Stimulated activated naive CD8-positive, alpha-beta T cell treated with anti-CD3 and anti-CD28 coated beads, Interleukin-15, Interleukin-2, amounts not matched to agents 100 ng/mL and 50 ng/mL, for 24 hours (primary cell): ENCODE data around the gene HMGCS2.

ENCODE experiments used
- H3K27ac Mint-ChIP-seq: one replicate; pipeline ENCODE4 v1.8.0; 2021; ENCODE audit warnings: mild to moderate bottlenecking, mixed read lengths
- H3K27me3 Mint-ChIP-seq: one replicate; pipeline ENCODE4 v1.8.0; 2021; ENCODE audit warnings: mixed read lengths
- H3K36me3 Mint-ChIP-seq: one replicate; pipeline ENCODE4 v1.8.0; 2021; ENCODE audit warnings: low read depth, mixed read lengths
- H3K4me1 Mint-ChIP-seq: one replicate; pipeline ENCODE4 v1.8.0; 2021; ENCODE audit warnings: low read depth, mixed read lengths
- H3K4me3 Mint-ChIP-seq: one replicate; pipeline ENCODE4 v1.8.0; 2021; ENCODE audit warnings: mild to moderate bottlenecking, mixed read lengths
- H3K9me3 Mint-ChIP-seq: one replicate; pipeline ENCODE4 v1.8.0; 2021; ENCODE audit warnings: mixed read lengths

HMGCS2 gene

GRCh38 chr1:119752592-119752991 is 16.1 kb downstream of the HMGCS2 start:
- Mint-ChIP-seq H3K4me3 (no peak overlapping the region), H3K9me3 (no peaks in the 10 kb centered on the region), H3K27me3 (peaks cover 6% of the 10 kb centered on the region), H3K36me3 (no peaks in the 10 kb centered on the region), H3K27ac (no peak overlapping the region), H3K4me1 (no peaks in the 10 kb centered on the region)

- H3K9me3 Mint-ChIP-seq = no peaks in the 10 kb centered on the region
- H3K27me3 Mint-ChIP-seq = peaks cover 6% of the 10 kb centered on the region
- H3K36me3 Mint-ChIP-seq = peaks cover 11% of the 10 kb centered on the region
- no peak overlapping the region for H3K4me3 Mint-ChIP-seq
- H3K27ac Mint-ChIP-seq = no peak overlapping the region
- peaks cover 26% of the 10 kb centered on the region for H3K4me1 Mint-ChIP-seq
Observed at GRCh38 chr1:119748040-119748439, 20.7 kb downstream of the HMGCS2 start.

- Mint-ChIP-seq H3K36me3 (peaks cover 14% of the 10 kb centered on the region), H3K4me1 (peaks cover 26% of the 10 kb centered on the region), H3K9me3 (no peaks in the 10 kb centered on the region), H3K27ac (no peak overlapping the region), H3K27me3 (peaks cover 6% of the 10 kb centered on the region), H3K4me3 (no peak overlapping the region)
Observed at GRCh38 chr1:119747451-119747850, 21.3 kb downstream of the HMGCS2 start.

- no peaks in the 10 kb centered on the region for H3K9me3 Mint-ChIP-seq
Observed at GRCh38 chr1:119745034-119745433, 23.7 kb downstream of the HMGCS2 start.

GRCh38 chr1:119744598-119744942 is 24.1 kb downstream of the HMGCS2 start:
- Mint-ChIP-seq H3K4me1 (peaks cover 26% of the 10 kb centered on the region), H3K36me3 (peaks cover 27% of the 10 kb centered on the region), H3K27ac (no peak overlapping the region), H3K4me3 (no peak overlapping the region), H3K9me3 (no peaks in the 10 kb centered on the region), H3K27me3 (no peaks in the 10 kb centered on the region)

More at GRCh38 chr1:119745034-119745433, 23.7 kb downstream of the HMGCS2 start:
- peaks cover 27% of the 10 kb centered on the region for H3K36me3 Mint-ChIP-seq
- H3K27me3 Mint-ChIP-seq = no peaks in the 10 kb centered on the region
- H3K27ac Mint-ChIP-seq = no peak overlapping the region
- H3K4me1 Mint-ChIP-seq = peaks cover 26% of the 10 kb centered on the region
- H3K4me3 Mint-ChIP-seq = no peak overlapping the region

- H3K4me3 Mint-ChIP-seq = no peak overlapping the region
- H3K36me3 Mint-ChIP-seq = peaks cover 27% of the 10 kb centered on the region
- H3K9me3 Mint-ChIP-seq = no peaks in the 10 kb centered on the region
- no peaks in the 10 kb centered on the region for H3K27me3 Mint-ChIP-seq
- peaks cover 26% of the 10 kb centered on the region for H3K4me1 Mint-ChIP-seq
- H3K27ac Mint-ChIP-seq = no peak overlapping the region
Observed at GRCh38 chr1:119743776-119744597, 24.7 kb downstream of the HMGCS2 start.

- peaks cover 26% of the 10 kb centered on the region for H3K4me1 Mint-ChIP-seq
- H3K27me3 Mint-ChIP-seq = no peaks in the 10 kb centered on the region
- H3K4me3 Mint-ChIP-seq = no peak overlapping the region
- no peak overlapping the region for H3K27ac Mint-ChIP-seq
- H3K9me3 Mint-ChIP-seq = no peaks in the 10 kb centered on the region
- peaks cover 27% of the 10 kb centered on the region for H3K36me3 Mint-ChIP-seq
Observed at GRCh38 chr1:119743308-119743707, 25.4 kb downstream of the HMGCS2 start.

GRCh38 chr1:119742677-119743076 is 26.0 kb downstream of the HMGCS2 start:
- Mint-ChIP-seq H3K27ac (no peak overlapping the region), H3K9me3 (no peaks in the 10 kb centered on the region), H3K4me3 (no peak overlapping the region), H3K27me3 (no peaks in the 10 kb centered on the region), H3K36me3 (peaks cover 33% of the 10 kb centered on the region), H3K4me1 (peaks cover 26% of the 10 kb centered on the region)

- Mint-ChIP-seq H3K27me3 (no peaks in the 10 kb centered on the region), H3K4me3 (no peak overlapping the region), H3K9me3 (no peaks in the 10 kb centered on the region)
Observed at GRCh38 chr1:119742202-119742601, 26.5 kb downstream of the HMGCS2 start.

GRCh38 chr1:119740896-119741780 is 27.6 kb downstream of the HMGCS2 start:
- H3K36me3 Mint-ChIP-seq = peaks cover 37% of the 10 kb centered on the region
- no peak overlapping the region for H3K27ac Mint-ChIP-seq
- H3K27me3 Mint-ChIP-seq = no peaks in the 10 kb centered on the region
- H3K9me3 Mint-ChIP-seq = no peaks in the 10 kb centered on the region
- H3K4me3 Mint-ChIP-seq = no peak overlapping the region
- peaks cover 17% of the 10 kb centered on the region for H3K4me1 Mint-ChIP-seq

More at GRCh38 chr1:119742202-119742601, 26.5 kb downstream of the HMGCS2 start:
- Mint-ChIP-seq H3K4me1 (peaks cover 26% of the 10 kb centered on the region), H3K27ac (no peak overlapping the region), H3K36me3 (peaks cover 35% of the 10 kb centered on the region)

- peaks cover 42% of the 10 kb centered on the region for H3K36me3 Mint-ChIP-seq
- no peaks in the 10 kb centered on the region for H3K27me3 Mint-ChIP-seq
- H3K4me3 Mint-ChIP-seq = no peak overlapping the region
- peaks cover 9% of the 10 kb centered on the region for H3K4me1 Mint-ChIP-seq
- no peaks in the 10 kb centered on the region for H3K9me3 Mint-ChIP-seq
- H3K27ac Mint-ChIP-seq = no peak overlapping the region
Observed at GRCh38 chr1:119740261-119740660, 28.4 kb downstream of the HMGCS2 start.

GRCh38 chr1:119739150-119739549 is 29.6 kb downstream of the HMGCS2 start:
- Mint-ChIP-seq H3K36me3 (peaks cover 42% of the 10 kb centered on the region), H3K4me3 (no peak overlapping the region), H3K4me1 (peaks cover 2% of the 10 kb centered on the region), H3K27ac (no peak overlapping the region), H3K9me3 (no peaks in the 10 kb centered on the region), H3K27me3 (no peaks in the 10 kb centered on the region)

GRCh38 chr1:119738100-119738720 is 30.5 kb downstream of the HMGCS2 start:
- H3K27me3 Mint-ChIP-seq = no peaks in the 10 kb centered on the region
- H3K4me1 Mint-ChIP-seq = no peaks in the 10 kb centered on the region
- H3K36me3 Mint-ChIP-seq = peaks cover 38% of the 10 kb centered on the region
- H3K9me3 Mint-ChIP-seq = no peaks in the 10 kb centered on the region
- no peak overlapping the region for H3K4me3 Mint-ChIP-seq
- no peak overlapping the region for H3K27ac Mint-ChIP-seq

GRCh38 chr1:119737040-119737682 is 31.5 kb downstream of the HMGCS2 start:
- Mint-ChIP-seq H3K27ac (no peak overlapping the region), H3K4me3 (no peak overlapping the region), H3K27me3 (no peaks in the 10 kb centered on the region), H3K4me1 (no peaks in the 10 kb centered on the region), H3K36me3 (peaks cover 33% of the 10 kb centered on the region), H3K9me3 (no peaks in the 10 kb centered on the region)
